ENCODE data around the gene NME7.

NME7 gene

DNA sequence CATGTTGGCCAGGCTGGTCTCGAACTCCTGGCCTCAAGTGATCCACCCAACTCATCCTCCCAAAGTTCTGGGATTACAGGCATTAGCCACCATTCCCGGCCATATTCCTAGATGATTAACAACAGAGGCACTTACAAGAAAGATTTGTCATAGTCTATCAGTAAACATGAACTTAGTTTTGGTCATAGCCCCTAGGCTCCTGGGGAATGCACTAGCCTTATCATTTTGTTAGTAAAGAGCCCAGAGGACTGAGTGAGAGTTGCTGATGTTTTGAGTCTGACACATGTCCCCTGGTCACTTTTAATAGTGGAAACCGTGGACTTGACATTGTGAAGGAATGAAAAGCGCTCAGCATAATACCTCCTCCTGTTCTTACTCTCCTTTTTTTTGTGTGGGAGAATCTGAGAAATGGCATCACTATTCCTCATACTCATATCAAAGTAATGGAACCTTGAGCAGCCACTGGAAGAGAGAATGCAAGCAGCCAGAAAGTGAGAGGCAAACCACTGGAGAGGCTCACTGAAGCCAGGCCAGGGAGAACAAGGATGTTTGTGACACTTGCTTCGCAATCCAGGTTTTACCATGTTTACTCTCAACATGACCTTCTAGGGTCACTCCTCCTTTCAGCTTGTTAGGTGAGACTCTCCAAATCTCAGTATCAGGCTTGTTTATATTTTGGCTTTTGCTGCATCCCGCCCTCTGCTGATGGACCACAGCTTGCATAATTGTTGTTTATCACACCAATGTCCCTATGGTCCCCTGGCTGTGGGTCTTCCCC, 246.3 kb downstream of the NME7 start:
- no peak for DNase-seq

DNA sequence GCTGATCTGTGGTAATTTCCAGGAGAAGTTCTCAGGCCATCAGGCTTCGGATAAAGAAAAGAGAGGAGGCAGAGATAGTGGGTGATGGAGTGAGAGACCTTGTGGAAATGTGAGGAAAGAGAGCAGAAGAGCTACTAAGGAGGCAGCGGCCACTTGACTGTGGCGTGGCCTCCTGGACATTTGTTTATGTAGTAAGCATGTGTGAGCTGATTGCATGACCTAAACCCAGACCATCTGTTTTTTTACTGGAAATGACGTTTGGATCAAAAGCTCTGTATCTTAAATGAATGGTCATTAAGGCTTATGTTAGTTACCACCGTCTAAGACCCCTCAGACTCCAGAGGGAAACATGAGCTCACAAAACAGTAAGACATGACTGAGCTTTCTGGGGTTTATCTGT, 247.5 kb downstream of the NME7 start:
- no peak for DNase-seq

DNA sequence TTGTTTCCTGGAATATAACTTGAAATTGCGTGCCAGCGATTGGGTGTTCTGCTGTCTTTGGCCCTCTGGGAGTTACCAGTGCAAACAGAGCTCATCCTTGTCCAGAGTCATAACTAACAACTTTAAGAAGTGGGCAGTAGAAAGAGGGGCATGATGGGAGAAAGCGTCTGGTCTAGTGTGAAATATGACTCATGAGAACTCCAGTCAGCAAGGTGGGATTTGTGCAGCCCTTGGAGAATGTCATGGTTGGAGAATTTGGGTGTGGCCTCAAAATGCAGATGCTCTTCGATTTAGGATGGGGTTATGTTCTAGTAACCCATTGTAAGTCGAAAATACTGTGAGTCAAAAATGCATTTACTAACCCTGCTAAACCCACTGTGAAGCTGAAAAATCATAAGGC, 248.2 kb downstream of the NME7 start:
- DNase-seq, result no peak

DNA sequence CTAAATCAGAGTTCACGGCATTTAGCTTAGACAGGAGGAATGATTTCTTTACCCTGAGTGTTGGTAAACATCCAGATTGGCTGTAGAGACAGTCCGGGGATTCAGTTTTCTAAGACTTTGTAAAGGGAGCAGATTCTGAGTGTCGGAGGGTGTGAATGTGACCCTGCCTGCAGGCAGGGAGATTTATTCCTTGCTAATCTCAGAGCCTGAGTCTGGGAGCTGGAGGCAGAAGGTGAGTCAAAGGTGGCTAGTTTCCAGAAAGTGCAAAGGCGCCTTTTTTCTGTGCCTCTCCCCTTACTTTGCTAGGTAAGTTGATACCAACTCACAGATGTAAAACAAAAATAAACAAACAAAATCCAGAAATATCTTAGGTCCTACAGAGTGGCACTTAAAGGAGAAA, 249.4 kb downstream of the NME7 start:
- DNase-seq, result no peak

DNA sequence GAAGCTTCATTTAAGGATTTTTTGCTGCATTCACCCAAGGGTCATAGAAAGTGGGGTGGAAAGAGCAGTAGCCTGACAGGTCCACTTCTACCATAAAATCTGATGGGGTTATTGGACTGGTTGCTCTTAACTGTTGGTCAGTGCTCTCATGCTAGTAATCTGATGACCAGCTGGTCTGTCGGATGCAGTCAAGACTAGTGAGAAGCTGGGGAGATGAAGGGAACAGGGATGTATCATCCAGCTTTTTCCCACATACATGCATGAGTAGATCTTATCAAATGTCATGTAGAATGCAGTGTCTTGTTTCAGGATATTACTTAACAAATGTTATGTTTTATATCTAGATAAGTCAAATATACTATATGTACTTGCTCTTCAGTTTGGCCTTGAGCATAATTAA, 250.0 kb downstream of the NME7 start:
- DNase-seq, result no peak

DNA sequence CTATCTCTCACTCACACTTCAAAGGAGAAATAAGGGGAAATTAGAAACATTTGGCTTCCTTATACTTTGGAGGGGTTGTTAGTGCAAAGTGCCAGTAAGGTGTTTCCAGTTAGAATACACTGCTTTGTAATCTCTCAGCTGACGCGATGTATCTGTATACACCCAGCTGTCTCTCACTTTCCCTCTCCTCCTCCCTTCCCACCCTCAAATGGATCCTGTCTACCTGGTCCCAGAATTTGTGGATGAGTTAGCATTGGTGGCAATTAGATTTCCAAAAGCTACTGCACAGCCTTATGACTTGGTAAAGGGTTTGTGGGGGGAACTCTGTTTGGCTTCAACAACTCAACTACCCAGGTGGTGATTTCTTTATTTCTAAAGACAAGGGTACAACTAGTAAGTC, 250.6 kb downstream of the NME7 start:
- no peak for DNase-seq

DNA sequence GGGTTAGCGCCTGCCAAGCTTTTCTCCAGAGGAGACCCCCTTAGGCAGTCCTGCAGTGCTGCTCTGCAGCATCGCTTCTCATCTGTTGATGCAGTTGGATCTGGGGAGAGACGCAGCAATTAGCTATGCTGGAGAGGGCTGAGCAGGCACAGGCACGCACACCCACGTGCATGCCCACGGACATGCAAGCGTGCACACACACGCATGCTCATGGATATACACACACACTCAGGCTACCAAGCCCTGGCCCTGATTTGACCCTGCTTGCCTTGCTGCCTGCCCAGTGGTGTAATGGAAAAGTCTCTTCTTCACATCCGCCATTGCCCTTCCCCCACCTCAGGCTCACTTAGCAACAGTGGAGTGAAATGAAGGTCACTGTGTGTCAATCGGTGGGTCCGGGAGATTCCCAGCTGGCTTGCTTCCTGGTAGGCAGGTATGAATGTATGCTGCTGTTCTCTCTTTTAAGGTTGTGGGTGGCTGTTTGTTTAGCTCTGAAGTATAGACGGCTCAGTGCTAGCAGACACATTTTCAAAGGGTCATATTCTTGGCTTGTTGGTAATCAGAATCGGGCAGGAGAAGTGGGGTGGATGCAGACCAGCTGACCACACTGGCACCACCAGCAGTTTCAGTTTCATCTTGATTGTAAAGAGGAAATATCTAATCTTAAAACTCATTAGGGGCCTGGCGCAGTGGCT, 251.6 kb downstream of the NME7 start:
- DNase-seq, result no peak

DNA sequence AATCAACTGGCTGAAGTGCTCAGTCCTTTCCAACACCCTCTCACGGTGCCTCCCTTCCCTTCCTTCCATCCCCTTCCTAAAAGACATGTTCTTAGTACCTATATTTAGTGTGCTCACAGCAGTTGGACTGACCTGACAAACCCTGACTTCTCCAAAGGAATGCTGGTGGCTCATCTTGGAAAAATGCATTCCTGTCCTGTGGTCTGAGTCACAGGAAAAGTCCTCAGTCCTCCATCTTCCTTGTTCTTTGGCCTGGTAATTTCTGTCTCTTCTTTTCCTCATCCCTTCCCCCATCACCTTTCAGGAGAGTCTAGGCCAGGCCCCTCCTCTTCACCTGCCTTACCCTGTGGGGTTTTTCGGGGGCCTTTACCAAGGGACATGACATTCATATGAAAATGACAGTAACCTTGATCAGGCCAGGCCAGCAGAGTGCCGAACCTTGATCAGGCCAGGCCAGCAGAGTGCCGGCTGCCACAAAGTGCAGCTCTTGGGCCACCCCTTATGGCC, 253.9 kb downstream of the NME7 start:
- no peak for DNase-seq

DNA sequence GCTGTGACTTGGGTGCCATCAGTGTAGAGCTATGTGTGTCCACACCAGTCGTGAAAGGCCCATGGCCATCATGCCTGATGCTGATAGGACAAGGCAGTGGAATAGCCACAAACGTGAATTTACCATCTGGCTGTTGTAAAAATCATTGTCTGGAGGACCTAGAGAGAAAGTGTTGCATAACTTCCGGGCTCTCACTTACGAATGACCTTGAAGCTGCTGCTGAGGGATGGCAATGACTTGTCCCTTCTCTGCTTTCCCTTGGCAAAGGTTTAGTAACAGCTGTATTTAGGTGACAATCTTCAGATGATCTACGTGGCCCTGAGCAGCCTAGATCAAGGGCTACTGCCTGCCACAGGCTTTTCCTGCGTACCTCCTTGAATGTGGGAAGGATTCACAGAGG, 255.4 kb downstream of the NME7 start:
- no peak for DNase-seq

DNA sequence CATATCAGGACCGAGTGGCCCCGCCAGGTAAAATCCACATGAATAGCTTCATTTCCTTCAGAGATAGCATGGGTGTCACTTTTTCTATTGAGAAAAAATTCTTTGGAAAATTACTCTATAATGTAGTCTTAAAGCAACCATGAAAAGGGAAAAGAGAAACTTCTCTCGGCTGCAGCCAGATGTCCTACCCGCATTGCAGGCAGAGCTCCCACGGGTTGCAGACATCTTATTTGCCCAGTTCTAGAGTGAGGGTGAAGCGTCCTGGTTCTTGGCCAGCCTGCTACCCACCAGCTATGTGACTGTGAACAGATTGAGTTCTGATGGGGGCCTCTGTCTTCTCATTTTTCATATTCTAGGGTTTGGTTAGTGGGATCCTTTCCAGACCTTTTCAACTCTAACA, 256.1 kb downstream of the NME7 start:
- DNase-seq, result no peak

DNA sequence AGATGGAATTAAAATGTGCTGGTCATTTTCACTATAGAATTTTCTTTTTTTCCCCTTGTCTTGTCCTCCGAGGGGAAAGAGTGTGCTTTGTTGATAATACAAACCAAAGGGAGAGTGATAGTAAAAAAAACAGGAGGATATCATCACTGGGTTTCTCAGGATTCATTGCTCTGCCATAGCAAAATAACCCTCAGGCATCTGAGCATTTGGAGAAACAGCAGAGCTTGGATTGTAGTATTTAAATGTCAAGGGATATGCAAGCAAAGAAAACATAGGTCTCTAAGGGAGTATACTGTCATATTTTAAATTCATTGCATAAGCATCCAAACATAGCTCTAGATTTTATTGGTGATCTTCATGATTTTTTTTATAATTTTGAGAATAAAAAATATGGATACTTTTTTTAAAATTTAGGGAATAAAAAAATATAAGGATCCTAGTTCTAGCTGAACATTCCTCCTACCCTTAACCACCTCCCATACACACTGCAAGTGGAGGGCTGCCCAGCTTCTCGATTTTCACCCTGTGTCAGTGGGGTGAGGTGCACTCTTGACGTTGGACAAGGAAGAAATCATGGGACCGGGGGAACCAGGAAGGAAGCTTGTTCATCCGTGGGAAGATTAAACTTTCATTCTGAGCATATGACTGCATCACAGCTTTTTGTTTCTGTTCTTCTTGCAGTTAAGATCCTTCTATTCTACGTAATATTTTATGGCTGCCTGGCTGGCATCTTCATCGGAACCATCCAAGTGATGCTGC, 256.7 kb downstream of the NME7 start:
- no peak for DNase-seq

DNA sequence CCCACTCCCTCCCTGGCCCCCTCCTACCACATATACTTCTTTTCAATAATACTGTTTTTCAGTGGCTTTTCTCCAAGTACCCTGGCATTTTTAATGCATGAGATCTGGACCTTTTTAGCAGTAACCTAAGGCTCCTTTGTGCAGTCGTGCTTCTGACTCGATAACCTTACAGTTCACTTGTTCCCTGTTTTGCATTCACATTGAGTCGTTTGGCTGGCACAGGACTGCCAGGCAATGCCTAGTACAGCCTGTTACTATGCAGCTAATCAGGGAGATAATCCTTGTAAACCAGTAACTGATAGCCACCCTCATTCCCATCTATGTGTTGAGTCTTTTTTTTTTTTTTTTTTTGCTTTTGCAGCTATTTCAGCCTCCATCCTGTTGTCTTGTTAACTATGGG, 257.4 kb downstream of the NME7 start:
- no peak for DNase-seq

DNA sequence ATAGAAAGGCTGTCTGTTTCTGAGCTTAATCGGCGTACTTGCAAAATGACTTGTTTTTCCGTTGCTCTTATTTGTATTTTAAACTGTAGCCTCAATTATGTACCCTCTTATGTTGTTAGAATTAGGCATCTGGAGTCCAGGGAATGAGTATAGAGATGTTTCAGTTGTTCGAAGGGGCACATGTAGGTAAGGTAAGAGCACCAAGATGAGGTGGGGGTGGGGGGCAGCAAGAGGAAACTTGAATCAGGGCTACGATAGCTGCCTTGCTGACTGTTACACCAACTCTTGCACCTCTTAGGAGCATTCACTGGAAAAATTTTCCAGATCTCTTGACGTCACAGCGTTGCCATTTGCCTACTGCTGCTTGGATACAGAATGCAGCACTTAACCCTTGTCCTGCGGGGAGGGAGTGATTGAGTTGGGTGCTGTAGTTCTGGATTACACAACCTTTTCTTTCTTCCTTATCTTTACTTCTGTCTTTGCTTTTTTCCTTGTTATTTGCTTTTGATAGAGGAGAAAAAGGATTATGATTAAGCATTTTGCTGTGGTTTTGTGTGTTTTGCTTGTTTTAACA, 257.9 kb downstream of the NME7 start:
- DNase-seq, result no peak

DNA sequence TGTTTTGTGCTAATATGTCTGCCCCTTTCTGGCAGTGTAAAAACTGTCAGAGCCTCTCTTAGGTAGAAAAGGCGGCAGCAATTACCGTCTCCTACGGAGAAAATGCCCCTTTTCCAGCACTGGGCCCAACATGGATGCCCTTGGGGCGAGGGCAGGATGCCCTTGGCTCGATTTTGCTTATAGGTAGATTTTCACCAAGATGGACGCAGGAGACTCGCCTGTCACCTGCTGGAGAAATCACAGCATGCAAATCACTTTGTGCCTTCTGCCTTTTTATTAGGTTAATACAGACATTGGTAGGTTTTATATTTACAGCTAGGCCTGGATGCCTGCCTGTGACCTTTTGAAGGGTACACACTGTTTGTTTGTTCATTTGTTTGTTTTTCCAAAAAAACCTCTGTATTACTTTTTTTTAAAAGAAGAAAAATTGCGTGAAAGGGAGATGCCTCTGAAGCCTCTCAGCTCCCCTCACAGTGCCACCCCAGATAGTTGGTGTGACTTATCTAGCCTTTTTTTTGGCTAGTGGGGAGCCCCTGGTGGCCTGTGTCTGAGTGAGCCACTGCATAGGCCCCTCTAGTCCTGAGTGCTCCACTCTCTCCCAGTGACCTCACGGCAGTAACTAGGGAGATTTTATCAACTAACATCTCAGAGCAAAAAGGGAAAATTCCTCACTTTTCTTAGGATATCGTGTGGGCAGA, 258.6 kb downstream of the NME7 start:
- no peak for DNase-seq

DNA sequence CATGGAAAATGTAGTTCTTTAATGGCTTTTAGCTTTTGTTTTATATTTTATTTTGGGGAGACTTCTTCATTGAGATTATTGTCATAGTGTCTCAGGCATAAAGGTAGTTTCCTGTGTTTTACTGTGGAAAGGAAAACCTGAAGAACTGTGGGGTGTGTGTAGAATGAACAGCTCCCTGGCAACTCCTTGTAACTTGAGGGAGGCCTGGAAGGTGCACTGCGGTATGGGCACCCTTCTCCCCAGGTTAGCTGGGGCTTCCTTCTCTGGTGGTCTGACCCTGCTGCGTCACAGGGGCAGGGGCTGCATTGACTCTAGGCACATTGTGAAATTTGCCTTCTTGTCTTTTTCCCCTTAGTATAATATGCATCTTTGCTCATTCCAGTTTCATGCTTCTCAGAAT, 259.4 kb downstream of the NME7 start:
- no peak for DNase-seq

DNA sequence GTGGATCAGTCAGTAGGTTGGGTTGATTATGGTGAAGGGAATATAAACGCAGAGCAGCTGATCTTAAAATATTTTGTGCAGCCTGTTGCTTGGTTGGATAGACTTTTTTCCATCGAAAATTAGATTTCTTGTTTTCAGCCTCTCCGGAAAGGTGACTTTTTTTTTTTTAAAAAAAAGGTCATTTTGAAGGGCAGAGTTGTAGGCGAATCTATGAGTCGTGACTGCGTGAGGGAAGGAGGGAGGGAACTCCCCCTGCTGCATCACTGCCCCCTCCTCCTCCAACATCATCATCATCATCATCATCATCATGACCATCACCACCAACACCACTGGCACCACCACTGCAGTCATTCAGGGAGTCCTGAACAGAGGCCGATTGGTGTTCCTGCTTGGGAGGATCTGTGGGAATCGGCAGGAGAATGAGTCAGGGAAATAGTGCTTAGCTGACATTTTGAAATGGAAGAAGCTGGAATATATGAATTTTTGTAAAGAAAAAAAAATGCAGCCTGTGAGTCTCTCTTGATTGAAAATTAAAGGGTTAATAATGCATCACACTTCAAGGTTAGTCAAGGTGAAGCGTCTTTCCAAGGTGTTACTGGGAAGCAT, 259.9 kb downstream of the NME7 start:
- no peak for DNase-seq

DNA sequence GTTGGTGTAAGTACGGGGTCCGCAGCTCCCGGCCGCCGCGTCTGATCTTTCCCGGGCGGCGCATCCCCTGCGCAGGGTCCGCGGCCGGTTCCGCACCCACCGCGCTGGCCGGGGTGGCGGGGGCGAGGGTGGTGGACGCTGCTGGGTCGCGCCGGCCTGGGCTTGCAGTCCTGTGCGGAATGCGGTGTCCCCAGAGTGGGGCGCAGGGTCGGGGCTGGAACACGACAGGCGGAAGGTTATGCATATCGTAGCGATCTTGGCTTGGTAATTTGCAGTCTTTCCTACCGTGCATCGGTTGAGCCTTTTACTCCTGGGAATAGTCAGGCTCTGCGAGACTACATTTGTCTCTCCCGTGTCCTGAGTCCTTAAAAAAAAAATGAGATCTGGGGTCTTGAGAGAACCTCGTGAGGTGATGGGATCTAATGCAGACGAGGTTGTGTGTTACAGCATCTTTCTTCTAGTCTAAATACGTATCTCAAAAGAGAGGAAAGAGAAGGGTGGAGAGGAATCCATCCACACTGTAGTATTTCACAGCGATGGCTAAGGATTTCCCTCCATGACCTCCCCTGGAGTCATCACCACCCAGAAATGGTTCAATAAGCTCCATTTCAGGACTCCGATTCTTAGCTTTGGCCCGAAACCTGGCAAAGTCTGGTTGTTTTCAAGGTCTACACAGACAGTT, 260.5 kb downstream of the NME7 start:
- peak in 1 of 2 experiments; percentile 8 for DNase-seq

DNA sequence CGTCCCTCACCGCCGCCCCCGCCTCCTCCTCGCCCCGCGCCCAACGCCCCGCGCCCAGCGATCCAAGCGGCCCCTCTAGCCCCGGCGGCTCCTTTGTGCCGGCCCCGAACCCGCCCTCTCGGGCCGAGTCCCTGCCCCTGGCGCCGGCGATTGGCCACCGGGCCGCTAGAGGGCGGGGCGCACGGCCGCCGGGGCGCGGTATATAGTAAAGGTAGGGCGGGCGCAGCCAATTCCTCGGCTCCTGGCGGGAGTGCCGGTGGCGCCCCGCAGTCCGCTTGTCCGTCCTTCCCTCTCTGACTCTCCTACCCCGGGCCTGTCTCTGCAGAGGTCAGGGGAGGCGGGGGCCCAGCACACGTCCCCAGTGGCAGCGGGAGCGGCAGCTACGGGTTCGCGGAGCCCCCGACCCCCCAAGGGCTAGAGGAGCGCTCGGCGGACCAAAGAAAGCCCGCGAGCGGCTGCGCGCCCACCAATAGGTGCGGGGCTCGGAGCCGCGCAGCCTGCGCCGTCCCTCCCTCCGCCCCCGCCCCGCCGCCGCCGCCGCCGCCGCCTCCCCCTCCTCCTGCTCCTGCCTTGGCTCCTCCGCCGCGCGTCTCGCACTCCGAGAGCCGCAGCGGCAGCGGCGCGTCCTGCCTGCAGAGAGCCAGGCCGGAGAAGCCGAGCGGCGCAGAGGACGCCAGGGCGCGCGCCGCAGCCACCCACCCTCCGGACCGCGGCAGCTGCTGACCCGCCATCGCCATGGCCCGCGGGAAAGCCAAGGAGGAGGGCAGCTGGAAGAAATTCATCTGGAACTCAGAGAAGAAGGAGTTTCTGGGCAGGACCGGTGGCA, 261.3 kb downstream of the NME7 start, which contains the start of gene ATP1B1:
Gene ATP1B1 (plus strand): TSS at position 596 of the 826 bp plus-strand sequence. CDS start 140 bp downstream, at position 736.
- DNase-seq, result peak; percentile 85 to 88

DNA sequence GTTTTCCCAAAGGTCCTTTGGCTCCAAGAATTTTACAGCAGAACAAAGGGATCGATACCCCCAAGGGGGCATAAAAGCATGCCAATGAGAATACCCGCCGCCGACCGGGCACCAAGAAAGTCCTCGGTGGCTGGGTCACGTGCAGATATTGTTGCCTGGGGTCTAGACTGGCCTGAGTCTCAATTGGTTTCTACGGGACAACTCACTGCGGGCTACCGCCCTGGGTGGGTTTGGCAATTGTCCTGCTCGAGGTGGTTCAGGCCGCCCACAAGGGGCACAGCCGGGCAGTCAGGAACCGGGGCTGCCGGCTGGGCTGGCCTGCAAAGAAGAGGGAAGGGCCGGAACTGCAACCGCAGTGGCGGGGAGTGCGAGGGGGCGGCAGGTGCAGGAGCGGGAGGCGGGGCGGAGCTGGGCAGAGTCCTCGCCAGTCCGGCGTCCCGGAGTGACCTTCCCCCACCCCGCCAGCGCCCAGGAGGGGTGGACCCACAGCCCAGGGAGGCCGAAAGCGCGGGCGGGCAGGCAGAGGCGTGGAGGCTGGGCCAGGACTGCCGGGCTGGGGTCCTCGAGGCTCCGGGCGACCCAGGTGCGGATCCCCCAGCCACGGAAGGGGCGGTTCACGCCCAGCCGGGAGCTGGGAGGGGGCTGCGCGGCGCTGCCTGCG, 262.0 kb downstream of the NME7 start:
- DNase-seq, result peak; percentile 29 to 59

DNA sequence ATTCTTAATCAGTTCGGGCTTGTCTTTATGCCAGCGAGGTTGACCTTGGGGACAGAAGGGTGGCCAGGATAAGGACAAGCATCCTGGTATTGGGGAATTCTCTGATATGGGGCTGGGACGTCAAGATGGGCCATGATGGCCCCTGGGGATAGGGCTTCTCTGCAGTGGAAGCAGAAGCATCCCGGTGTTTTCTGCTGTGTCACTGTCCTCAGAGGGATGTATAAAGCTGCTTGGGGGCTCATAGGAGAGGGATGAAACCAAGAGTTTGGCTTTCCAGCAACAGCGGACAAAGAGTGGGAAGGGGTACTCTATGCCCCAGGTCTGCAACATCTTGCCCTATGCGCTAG, 262.5 kb downstream of the NME7 start:
- no peak for DNase-seq

Measured in NCI-H1930 (cell line).